Neuronal stem cell (in vitro differentiated cells): ENCODE results near the gene KRTAP1-4.
"Not testable (repeated sequence)": the region's sequence is repeated elsewhere in the genome, so short reads cannot be mapped to it uniquely, and the experiment has no call there.

ENCODE experiments used
- DNase-seq: peaks from one replicate; pipeline ENCODE4 v3.0.0-alpha.2; 2013; ENCODE audit warnings: low spot score
- H2AFZ ChIP-seq: one replicate; pipeline ENCODE4 v1.6.1; 2013; ENCODE audit warnings: mild to moderate bottlenecking, low read length, inconsistent platforms
- H2AK5ac ChIP-seq: 2 replicates; pipeline ENCODE4 v1.6.1; 2013; ENCODE audit warnings: low read depth, mild to moderate bottlenecking, inconsistent platforms, low read length, moderate library complexity, mixed read lengths
- H2BK120ac ChIP-seq: 2 replicates; pipeline ENCODE4 v1.6.1; 2013; ENCODE audit warnings: low read depth, mild to moderate bottlenecking, inconsistent platforms, low read length, moderate library complexity, mixed read lengths
- H2BK12ac ChIP-seq: one replicate; pipeline ENCODE4 v1.6.1; 2013; ENCODE audit warnings: low read length, inconsistent platforms
- H2BK15ac ChIP-seq: 2 replicates; pipeline ENCODE4 v1.6.1; 2013; ENCODE audit warnings: mild to moderate bottlenecking, low read length, inconsistent platforms, mixed read lengths
- H2BK5ac ChIP-seq: one replicate; pipeline ENCODE4 v1.6.1; 2013; ENCODE audit warnings: inconsistent platforms, mild to moderate bottlenecking, low read length, moderate library complexity
- H3K14ac ChIP-seq: one replicate; pipeline ENCODE4 v1.6.1; 2013; ENCODE audit warnings: low read length, inconsistent platforms
- H3K18ac ChIP-seq: 2 replicates; pipeline ENCODE4 v1.6.1; 2013; ENCODE audit warnings: low read length, inconsistent platforms
- H3K23ac ChIP-seq: 2 replicates; pipeline ENCODE4 v1.6.1; 2013; ENCODE audit warnings: low read depth, mild to moderate bottlenecking, mixed read lengths, low read length, inconsistent platforms; ENCODE audit not compliant: poor library complexity
- H3K27ac ChIP-seq: replicated peaks from 3 replicates; pipeline ENCODE4 v1.5.1; 2013; ENCODE audit warnings: low read length, inconsistent platforms
- H3K27me3 ChIP-seq, 3 experiments: 2 replicates each; pipeline ENCODE4 v1.6.1; 2013; ENCODE audit warnings: low read length in 3 of 3, mild to moderate bottlenecking in 2 of 3, inconsistent platforms in 1 of 3, low read depth in 1 of 3, mixed read lengths in 1 of 3, moderate library complexity in 1 of 3; ENCODE audit not compliant: control insufficient read depth in 3 of 3, insufficient read depth in 3 of 3
- H3K36me3 ChIP-seq, 2 donors: replicated peaks in 1 of 2; 2 replicates each; pipeline ENCODE4 v1.6.1; 2013; ENCODE audit warnings: low read length in 2 of 2; ENCODE audit not compliant: control insufficient read depth in 2 of 2, insufficient read depth in 2 of 2
- H3K4ac ChIP-seq: 2 replicates; pipeline ENCODE4 v1.6.1; 2013; ENCODE audit warnings: inconsistent platforms, mild to moderate bottlenecking, low read length, moderate library complexity
- H3K4me1 ChIP-seq, 2 donors: 1 replicate in 1 of 2; 2 replicates in 1 of 2; pipeline ENCODE4 v1.6.1; 2013; ENCODE audit warnings: low read length in 2 of 2, low read depth in 1 of 2; ENCODE audit not compliant: control insufficient read depth in 2 of 2, insufficient read depth in 1 of 2
- H3K4me2 ChIP-seq: one replicate; pipeline ENCODE4 v1.6.1; 2013; ENCODE audit warnings: mild to moderate bottlenecking, low read length, inconsistent platforms; ENCODE audit not compliant: insufficient read depth, poor library complexity, severe bottlenecking
- H3K4me3 ChIP-seq, 2 donors: 2 replicates each; pipeline ENCODE4 v1.5.1; 2013; ENCODE audit warnings: low read length in 2 of 2, mild to moderate bottlenecking in 2 of 2, inconsistent platforms in 1 of 2, moderate library complexity in 1 of 2
- H3K79me1 ChIP-seq: one replicate; pipeline ENCODE4 v1.6.1; 2013; ENCODE audit warnings: low read depth, mild to moderate bottlenecking, inconsistent platforms, low read length, moderate library complexity
- H3K9ac ChIP-seq: one replicate; pipeline ENCODE4 v1.6.1; 2013; ENCODE audit warnings: mild to moderate bottlenecking, low read depth, low read length, inconsistent platforms; ENCODE audit not compliant: poor library complexity
- H3K9me3 ChIP-seq, 2 donors: replicated peaks in 1 of 2; 2 replicates each; pipeline versions ENCODE3 to v1.6.1; 2013; ENCODE audit warnings: low read length in 2 of 2, mild to moderate bottlenecking in 2 of 2, inconsistent platforms in 1 of 2, low read depth in 1 of 2, mixed read lengths in 1 of 2, moderate library complexity in 1 of 2; ENCODE audit not compliant: control insufficient read depth in 2 of 2, insufficient read depth in 1 of 2
- H4K8ac ChIP-seq: one replicate; pipeline ENCODE4 v1.6.1; 2013; ENCODE audit warnings: low read depth, mild to moderate bottlenecking, inconsistent platforms, low read length, moderate library complexity
- H4K91ac ChIP-seq: one replicate; pipeline ENCODE4 v1.6.1; 2013; ENCODE audit warnings: low read length, low read depth, mild to moderate bottlenecking, inconsistent platforms; ENCODE audit not compliant: poor library complexity
- WGBS, 2 donors: extraction: QIAGEN DNeasy Blood & Tissue Kit; methylation state at CpG; one replicate each; pipeline ENCODE4 v1.1.7; 2013; ENCODE audit warnings: missing lambda C conversion rate in 2 of 2, mixed read lengths in 1 of 2; ENCODE audit not compliant: insufficient read length in 2 of 2, insufficient replicate concordance in 1 of 2; ENCODE audit errors: extremely low coverage in 2 of 2; 5-methylcytosine and 5-hydroxymethylcytosine counted together

The KRTAP1-4 gene

GRCh38 chr17:41037853-41038350 lies 7.9 kb upstream of the KRTAP1-4 start:
- Histone ChIP-seq H2BK15ac (no peak overlapping the region), H2BK12ac (no peak overlapping the region), H3K23ac (no peak overlapping the region), H4K8ac (no peak overlapping the region), H3K27me3 (no peaks in the 10 kb centered on the region), H3K79me1 (no peaks in the 10 kb centered on the region), H3K18ac (no peak overlapping the region), H4K91ac (no peak overlapping the region), H3K4me1 (no peaks in the 10 kb centered on the region), H3K9ac (no peak overlapping the region), H3K4me3 (no peak overlapping the region), H3K14ac (no peak overlapping the region), H2BK120ac (no peak overlapping the region), H3K4ac (no peak overlapping the region), H2BK5ac (no peak overlapping the region), H3K36me3 (no peaks in the 10 kb centered on the region), H3K27ac (no peak overlapping the region), H2AK5ac (no peak overlapping the region), H3K4me2 (no peak overlapping the region), H2AFZ (no peak overlapping the region), H3K9me3 (no peaks in the 10 kb centered on the region)
- DNase-seq, result no peak
- no CpG with 5 or more reads among the region's 2 CpGs for WGBS, 2 donors

- H3K79me1 ChIP-seq, H2BK12ac ChIP-seq, H2AK5ac ChIP-seq, H3K36me3 ChIP-seq, H3K4me1 ChIP-seq, DNase-seq, H3K4me3 ChIP-seq, H2AFZ ChIP-seq, H3K27ac ChIP-seq, H3K14ac ChIP-seq, H3K4me2 ChIP-seq, H3K23ac ChIP-seq, H3K27me3 ChIP-seq, H2BK120ac ChIP-seq, H3K4ac ChIP-seq, H3K9ac ChIP-seq, H2BK5ac ChIP-seq, H2BK15ac ChIP-seq, H4K91ac ChIP-seq, H4K8ac ChIP-seq, H3K9me3 ChIP-seq: not testable (repeated sequence)
- peak within 1 kb of the TSS; percentile 44 for H3K18ac ChIP-seq
- WGBS, 2 donors, result no CpG with 5 or more reads among the region's 10 CpGs
Observed at GRCh38 chr17:41034346-41034935, 4.4 kb upstream of the KRTAP1-4 start, which contains the start of gene KRTAP1-3. TSS of gene KRTAP1-3 (minus strand) at chr17:41034874. CDS start at chr17:41034821, 53 bp downstream.

GRCh38 chr17:41026715-41027471 lies 3.1 kb downstream of the KRTAP1-4 start, which contains the start of gene KRTAP1-5:
TSS of gene KRTAP1-5 (minus strand) at chr17:41027208. CDS start at chr17:41027155, 53 bp downstream.
- DNase-seq, result no peak
- Histone ChIP-seq H2AFZ (no peak within 1 kb of the TSS), H3K9me3 (no peaks in the 10 kb centered on the region), H3K23ac (peak within 1 kb of the TSS; percentile 85), H3K4ac (peak within 1 kb of the TSS; percentile 17), H3K36me3 (no peaks in the 10 kb centered on the region), H2AK5ac (peak within 1 kb of the TSS; percentile 63), H2BK12ac (no peak within 1 kb of the TSS), H3K79me1 (no peaks in the 10 kb centered on the region), H3K4me1 (no peaks in the 10 kb centered on the region), H3K4me3 (no peak within 1 kb of the TSS), H3K14ac (peak within 1 kb of the TSS; percentile 25), H3K4me2 (no peak within 1 kb of the TSS), H2BK15ac (no peak within 1 kb of the TSS), H4K8ac (no peak within 1 kb of the TSS), H3K27ac (no peak within 1 kb of the TSS), H2BK120ac (no peak within 1 kb of the TSS), H2BK5ac (no peak within 1 kb of the TSS), H3K18ac (peak within 1 kb of the TSS; percentile 15), H3K27me3 (no peaks in the 10 kb centered on the region), H4K91ac (no peak within 1 kb of the TSS), H3K9ac (no peak within 1 kb of the TSS)
- no CpG with 5 or more reads among the region's 9 CpGs for WGBS, 2 donors

GRCh38 chr17:41024697-41025096 lies 5.3 kb downstream of the KRTAP1-4 start:
- H2AFZ ChIP-seq, result no peak overlapping the region
- no peak for DNase-seq
- H3K4me3 ChIP-seq, result no peak overlapping the region
- H3K14ac ChIP-seq, result no peak overlapping the region
- no peak overlapping the region for H4K91ac ChIP-seq
- H3K18ac ChIP-seq, result no peak overlapping the region
- no peak overlapping the region for H2BK120ac ChIP-seq
- no peak overlapping the region for H3K4me2 ChIP-seq
- H2AK5ac ChIP-seq, result no peak overlapping the region
- no peak overlapping the region for H2BK12ac ChIP-seq
- H2BK5ac ChIP-seq, result no peak overlapping the region
- H3K79me1 ChIP-seq, result no peaks in the 10 kb centered on the region
- no peaks in the 10 kb centered on the region for H3K27me3 ChIP-seq
- H3K4me1 ChIP-seq, result no peaks in the 10 kb centered on the region
- H3K9me3 ChIP-seq, result no peaks in the 10 kb centered on the region
- H3K27ac ChIP-seq, result no peak overlapping the region
- no peak overlapping the region for H4K8ac ChIP-seq
- no peak overlapping the region for H2BK15ac ChIP-seq
- no peak overlapping the region for H3K23ac ChIP-seq
- H3K4ac ChIP-seq, result no peak overlapping the region
- no peaks in the 10 kb centered on the region for H3K36me3 ChIP-seq
- H3K9ac ChIP-seq, result no peak overlapping the region
- 100% methylated on average over 2 of the region's 3 CpGs for WGBS, 2 donors
